GM19395 (cell line): ENCODE results near the gene TPP1.
A peak's percentile ranks its signal among the peaks of the same experiment; 100 is the strongest.

Experiments
- ATAC-seq: cut with Tn5 transposase; IDR thresholded peaks from one replicate; pipeline ENCODE4 v1.9.1; 2021; ENCODE audit warnings: mild to moderate bottlenecking, moderate library complexity; ENCODE audit not compliant: unreplicated experiment

TPP1 gene

GRCh38 chr11:6619004-6619745, at the start of gene TPP1:
Gene TPP1 (minus strand): TSS chr11:6619422. CDS start chr11:6619400, 22 bp downstream.
- ATAC-seq, result peak; percentile 99

- ATAC-seq, result peak; percentile 63
Observed at GRCh38 chr11:6667733-6668374, 48.6 kb upstream of the TPP1 start.

GRCh38 chr11:6666302-6667183, 47.3 kb upstream of the TPP1 start:
- ATAC-seq, result no peak

- no peak for ATAC-seq
Observed at GRCh38 chr11:6664551-6664950, 45.3 kb upstream of the TPP1 start.

- no peak for ATAC-seq
Observed at GRCh38 chr11:6663794-6664469, 44.7 kb upstream of the TPP1 start.

GRCh38 chr11:6660712-6661111, 41.5 kb upstream of the TPP1 start:
- no peak for ATAC-seq

GRCh38 chr11:6658647-6659046, 39.4 kb upstream of the TPP1 start:
- no peak for ATAC-seq

- ATAC-seq, result no peak
Observed at GRCh38 chr11:6657346-6657745, 38.1 kb upstream of the TPP1 start.

- ATAC-seq, result no peak
Observed at GRCh38 chr11:6656936-6657335, 37.7 kb upstream of the TPP1 start.

GRCh38 chr11:6656584-6656915, 37.3 kb upstream of the TPP1 start:
- ATAC-seq, result no peak

GRCh38 chr11:6655790-6656583, 36.8 kb upstream of the TPP1 start, which contains the start of gene DCHS1:
Gene DCHS1 (minus strand): TSS chr11:6655809. CDS start chr11:6641613, 14,196 bp downstream.
- ATAC-seq, result no peak

- ATAC-seq, result no peak
Observed at GRCh38 chr11:6655020-6655789, 36.0 kb upstream of the TPP1 start.

- ATAC-seq, result no peak
Observed at GRCh38 chr11:6654281-6655019, 35.2 kb upstream of the TPP1 start.

GRCh38 chr11:6653656-6654055, 34.4 kb upstream of the TPP1 start:
- no peak for ATAC-seq

- ATAC-seq, result no peak
Observed at GRCh38 chr11:6653097-6653496, 33.9 kb upstream of the TPP1 start.

GRCh38 chr11:6652182-6652581, 33.0 kb upstream of the TPP1 start:
- no peak for ATAC-seq

GRCh38 chr11:6650980-6651379, 31.8 kb upstream of the TPP1 start:
- no peak for ATAC-seq

- ATAC-seq, result no peak
Observed at GRCh38 chr11:6650104-6650503, 30.9 kb upstream of the TPP1 start.

GRCh38 chr11:6648501-6648900, 29.3 kb upstream of the TPP1 start:
- ATAC-seq, result no peak
